Measurements from ENCODE around the gene NME3.

DNA sequence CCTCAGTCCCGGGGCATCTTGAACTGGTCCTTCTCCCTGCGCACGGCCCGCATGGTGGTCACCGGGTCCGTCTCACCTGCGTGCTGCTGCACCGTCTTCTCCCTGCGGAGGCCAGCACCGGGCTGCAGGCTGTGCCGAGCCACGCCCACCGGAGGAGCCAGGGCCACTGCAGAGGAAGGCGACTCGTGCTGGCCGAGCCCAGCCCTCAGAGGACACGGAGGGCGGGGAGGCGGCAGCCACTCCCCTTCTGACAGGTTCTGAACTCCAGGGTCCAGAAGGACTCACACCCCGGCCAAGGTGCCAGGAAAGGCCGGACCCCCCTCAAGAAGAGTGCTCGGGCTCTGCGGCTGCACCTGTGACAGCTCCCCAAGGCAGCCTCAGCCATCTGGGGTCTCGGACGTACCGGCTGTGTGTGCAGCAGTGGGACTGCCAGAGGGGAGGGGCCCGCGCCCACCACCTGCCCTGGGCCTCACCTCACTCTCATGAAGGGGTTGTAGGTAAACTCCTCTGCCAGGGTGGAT, 38.0 kb upstream of the NME3 start:
- TF ChIP-seq POLR2A (IDR thresholded peaks at IDR 0.05; ENCODE audit: low read length) = no peak
- no peak for TF ChIP-seq GATA1 (IDR thresholded peaks at IDR 0.05; ENCODE audit: low read depth, low read length)
